HL-60/S4 (cell line): Measurements from ENCODE around the gene ARPC4.
"Not testable (repeated sequence)": the region's sequence is repeated elsewhere in the genome, so short reads cannot be mapped to it uniquely, and the experiment has no call there.

Experiments used
- in situ Hi-C: fragments of 300-500 bp; cut with MboI; formaldehyde crosslinking; loops from 2 replicates; pipeline ENCODE4 v1.14.3; 2022; ENCODE audit warnings: low sequenced_read_pairs

Gene ARPC4

GRCh38 chr3:9769426-9770275, 23.2 kb upstream of the ARPC4 start, which contains the start of gene CAMK1:
TSS of gene CAMK1 (minus strand) at chr3:9769947. CDS start at chr3:9767749, 2,198 bp downstream.
- in situ Hi-C loops = no loop called here

- in situ Hi-C loops = no loop called here
These were observed 22.5 kb upstream of the ARPC4 start for GRCh38 chr3:9770276-9770812.

GRCh38 chr3:9771007-9771406, 21.9 kb upstream of the ARPC4 start:
- in situ Hi-C loops = not testable (repeated sequence)

GRCh38 chr3:9776896-9777693, 15.8 kb upstream of the ARPC4 start:
- in situ Hi-C loops = no loop called here

GRCh38 chr3:9777694-9778021, 15.2 kb upstream of the ARPC4 start:
- in situ Hi-C loops = no loop called here

- in situ Hi-C loops = no loop called here
These were observed 14.5 kb upstream of the ARPC4 start for GRCh38 chr3:9778143-9779074.

- in situ Hi-C loops = no loop called here
These were observed 13.7 kb upstream of the ARPC4 start for GRCh38 chr3:9779075-9779593.

GRCh38 chr3:9779721-9780457, 13.0 kb upstream of the ARPC4 start:
- in situ Hi-C loops = no loop called here

- in situ Hi-C loops = no loop called here
These were observed 12.4 kb upstream of the ARPC4 start for GRCh38 chr3:9780458-9780812.

- in situ Hi-C loops = no loop called here
These were observed 12.0 kb upstream of the ARPC4 start for GRCh38 chr3:9780910-9781309.

- in situ Hi-C loops = no loop called here
These were observed 11.3 kb upstream of the ARPC4 start for GRCh38 chr3:9781551-9781950.

GRCh38 chr3:9781978-9782603, 10.8 kb upstream of the ARPC4 start:
- in situ Hi-C loops = no loop called here

GRCh38 chr3:9782770-9783169, 10.1 kb upstream of the ARPC4 start:
- in situ Hi-C loops = no loop called here

GRCh38 chr3:9783954-9784353, 8.9 kb upstream of the ARPC4 start:
- in situ Hi-C loops = no loop called here

- in situ Hi-C loops = no loop called here
These were observed 7.9 kb upstream of the ARPC4 start for GRCh38 chr3:9784965-9785364.

- in situ Hi-C loops = no loop called here
These were observed 7.3 kb upstream of the ARPC4 start for GRCh38 chr3:9785602-9786001.

- in situ Hi-C loops = no loop called here
These were observed 6.6 kb upstream of the ARPC4 start for GRCh38 chr3:9786209-9786739.

- in situ Hi-C loops = no loop called here
These were observed 5.8 kb upstream of the ARPC4 start for GRCh38 chr3:9786825-9787669.
